NB4 (cell line): ENCODE results near the gene ADCY5.

Experiments used
- DNase-seq: peaks from one replicate; pipeline ENCODE4 v3.0.0; 2010; ENCODE audit warnings: low read depth
- H3K4me3 ChIP-seq: one replicate; pipeline ENCODE4 v1.5.1; 2011; ENCODE audit warnings: mild to moderate bottlenecking, low read depth, low read length, moderate library complexity
- MYC ChIP-seq: IDR thresholded peaks from 2 replicates; pipeline ENCODE4 v1.6.1; 2011; ENCODE audit warnings: low read depth, low read length
- POLR2A ChIP-seq: IDR thresholded peaks from 2 replicates; pipeline ENCODE4 v1.6.1; 2011; ENCODE audit warnings: mild to moderate bottlenecking; ENCODE audit not compliant: insufficient read length; ENCODE audit errors: extremely low read depth
- TF ChIP-seq, protein P1 (sequence below): IDR thresholded peaks from one replicate; pipeline ENCODE4 v1.5.1; 2012; ENCODE audit warnings: low read depth, low read length
- TF ChIP-seq, protein P2 (sequence below): IDR thresholded peaks from 2 replicates; pipeline ENCODE4 v1.6.1; 2011; ENCODE audit warnings: low read depth, low read length

ADCY5 gene

DNA sequence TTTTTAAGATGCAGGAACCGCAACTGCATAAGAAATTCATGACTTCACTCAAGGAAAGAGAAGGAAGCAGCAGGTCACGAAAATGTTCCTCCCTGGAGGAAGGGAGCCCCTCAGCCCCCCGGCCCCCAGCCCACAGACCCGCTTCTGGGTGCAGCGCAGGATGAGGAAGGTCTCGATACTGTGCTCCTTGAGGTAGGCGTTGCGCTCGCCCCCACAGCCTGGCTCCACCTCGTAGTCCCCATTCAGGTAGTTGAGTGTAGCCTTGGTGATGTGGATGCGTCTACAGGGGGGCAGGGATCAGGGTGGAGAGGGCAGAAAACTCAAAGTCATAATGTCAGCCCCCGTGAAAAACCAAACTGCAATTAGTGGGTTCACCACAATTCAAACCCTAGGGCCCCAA lies 121.4 kb downstream of the ADCY5 start:
- no peak for DNase-seq
- no peak overlapping the region for H3K4me3 ChIP-seq
- TF ChIP-seq, protein P1, sequence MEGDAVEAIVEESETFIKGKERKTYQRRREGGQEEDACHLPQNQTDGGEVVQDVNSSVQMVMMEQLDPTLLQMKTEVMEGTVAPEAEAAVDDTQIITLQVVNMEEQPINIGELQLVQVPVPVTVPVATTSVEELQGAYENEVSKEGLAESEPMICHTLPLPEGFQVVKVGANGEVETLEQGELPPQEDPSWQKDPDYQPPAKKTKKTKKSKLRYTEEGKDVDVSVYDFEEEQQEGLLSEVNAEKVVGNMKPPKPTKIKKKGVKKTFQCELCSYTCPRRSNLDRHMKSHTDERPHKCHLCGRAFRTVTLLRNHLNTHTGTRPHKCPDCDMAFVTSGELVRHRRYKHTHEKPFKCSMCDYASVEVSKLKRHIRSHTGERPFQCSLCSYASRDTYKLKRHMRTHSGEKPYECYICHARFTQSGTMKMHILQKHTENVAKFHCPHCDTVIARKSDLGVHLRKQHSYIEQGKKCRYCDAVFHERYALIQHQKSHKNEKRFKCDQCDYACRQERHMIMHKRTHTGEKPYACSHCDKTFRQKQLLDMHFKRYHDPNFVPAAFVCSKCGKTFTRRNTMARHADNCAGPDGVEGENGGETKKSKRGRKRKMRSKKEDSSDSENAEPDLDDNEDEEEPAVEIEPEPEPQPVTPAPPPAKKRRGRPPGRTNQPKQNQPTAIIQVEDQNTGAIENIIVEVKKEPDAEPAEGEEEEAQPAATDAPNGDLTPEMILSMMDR: no peak
- TF ChIP-seq, protein P2, sequence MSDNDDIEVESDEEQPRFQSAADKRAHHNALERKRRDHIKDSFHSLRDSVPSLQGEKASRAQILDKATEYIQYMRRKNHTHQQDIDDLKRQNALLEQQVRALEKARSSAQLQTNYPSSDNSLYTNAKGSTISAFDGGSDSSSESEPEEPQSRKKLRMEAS: no peak
- no peak for TF ChIP-seq MYC
- TF ChIP-seq POLR2A: no peak

DNA sequence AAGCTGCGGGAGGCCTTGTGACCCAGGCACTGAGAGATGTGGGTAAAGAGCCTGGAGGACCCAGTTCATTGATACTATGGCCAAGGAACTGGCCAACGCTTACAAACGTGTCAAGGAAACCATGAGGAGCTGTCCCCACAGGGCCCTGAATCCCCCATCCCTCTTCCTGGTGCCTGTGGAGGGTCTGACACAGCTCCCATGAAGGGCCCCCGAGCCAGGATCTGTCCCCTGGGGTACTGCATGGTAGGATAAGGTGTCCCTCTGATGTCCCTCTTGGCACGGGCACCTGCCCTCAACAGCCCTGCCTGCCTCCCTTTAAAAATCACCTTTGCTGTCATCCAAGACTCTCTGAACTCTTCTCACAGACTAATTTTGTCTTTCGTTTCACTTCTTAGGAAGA lies 122.4 kb downstream of the ADCY5 start:
- H3K4me3 ChIP-seq: no peak overlapping the region
- TF ChIP-seq POLR2A: no peak
- TF ChIP-seq, protein P2: no peak
- no peak for TF ChIP-seq MYC
- TF ChIP-seq, protein P1: no peak
- no peak for DNase-seq

DNA sequence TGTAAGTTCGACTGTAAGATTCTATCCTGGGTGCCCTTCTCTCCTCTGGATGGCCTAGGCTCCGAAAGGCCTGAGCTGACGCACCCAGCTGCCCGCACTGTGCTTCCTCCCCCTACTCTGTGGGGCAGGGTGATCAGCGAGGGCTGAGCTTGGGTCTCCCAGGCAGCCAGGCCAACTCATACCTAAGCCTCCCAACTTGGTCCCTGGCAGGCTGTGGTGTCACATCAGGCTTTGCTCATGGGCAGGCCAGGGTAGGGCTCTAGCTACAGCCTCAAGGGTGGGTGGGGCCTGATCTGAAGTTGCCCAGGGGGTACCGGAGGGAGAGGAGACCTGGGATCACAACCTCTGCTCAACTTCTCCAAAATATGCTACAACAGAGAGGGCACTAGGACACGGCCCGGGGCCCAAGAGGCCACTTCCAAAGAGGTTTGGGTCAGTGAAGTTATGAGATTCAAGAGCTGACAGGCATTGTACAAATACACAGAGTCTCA lies 123.1 kb downstream of the ADCY5 start:
- H3K4me3 ChIP-seq: no peak overlapping the region
- DNase-seq: no peak
- TF ChIP-seq, protein P1: no peak
- TF ChIP-seq POLR2A (no peak), MYC (no peak)
- TF ChIP-seq, protein P2: no peak

DNA sequence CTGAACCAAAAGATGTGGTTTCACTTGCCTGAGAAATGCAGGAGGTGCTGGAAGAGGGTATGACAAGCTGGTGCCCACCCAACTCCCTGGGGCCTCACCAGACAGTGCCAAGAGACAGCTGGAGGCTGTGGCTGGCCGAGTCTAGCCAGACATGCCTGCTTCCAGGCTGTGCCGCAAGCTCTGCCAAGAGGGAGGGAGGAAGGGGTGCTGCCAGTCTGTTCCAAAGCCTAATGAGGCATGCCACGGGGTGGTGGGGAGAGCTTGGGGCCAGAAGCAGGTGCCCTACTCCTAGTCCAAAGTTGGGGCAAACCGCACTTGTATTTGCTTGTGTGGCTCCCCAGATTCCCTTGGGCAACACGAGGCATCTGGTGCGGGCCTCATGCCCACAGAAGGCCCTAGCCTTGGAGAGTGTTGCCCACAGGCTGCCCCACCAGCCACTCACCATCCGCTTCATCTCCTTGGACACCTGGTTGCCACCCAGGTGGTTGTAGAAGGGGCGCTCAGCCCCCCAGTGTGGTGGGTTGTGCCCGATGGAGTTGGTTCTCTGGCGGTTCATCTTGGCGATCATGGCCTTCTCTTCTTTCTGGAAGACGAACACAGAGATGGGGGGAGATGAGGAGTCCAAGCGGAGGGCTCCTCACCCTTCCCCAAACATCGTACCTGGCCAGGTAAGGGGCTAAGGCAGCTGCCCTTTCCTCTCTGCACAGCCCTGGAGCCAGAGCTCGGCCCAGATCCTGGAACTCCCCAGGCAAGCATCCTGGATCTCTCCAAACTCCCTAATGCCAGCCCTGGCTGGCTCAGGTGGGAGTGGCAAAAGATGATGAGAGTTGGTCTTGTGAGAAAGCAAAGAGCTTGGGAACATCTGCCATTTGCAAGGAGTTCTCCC lies 123.8 kb downstream of the ADCY5 start:
- no peak overlapping the region for H3K4me3 ChIP-seq
- TF ChIP-seq POLR2A (no peak), MYC (no peak)
- DNase-seq: no peak

DNA sequence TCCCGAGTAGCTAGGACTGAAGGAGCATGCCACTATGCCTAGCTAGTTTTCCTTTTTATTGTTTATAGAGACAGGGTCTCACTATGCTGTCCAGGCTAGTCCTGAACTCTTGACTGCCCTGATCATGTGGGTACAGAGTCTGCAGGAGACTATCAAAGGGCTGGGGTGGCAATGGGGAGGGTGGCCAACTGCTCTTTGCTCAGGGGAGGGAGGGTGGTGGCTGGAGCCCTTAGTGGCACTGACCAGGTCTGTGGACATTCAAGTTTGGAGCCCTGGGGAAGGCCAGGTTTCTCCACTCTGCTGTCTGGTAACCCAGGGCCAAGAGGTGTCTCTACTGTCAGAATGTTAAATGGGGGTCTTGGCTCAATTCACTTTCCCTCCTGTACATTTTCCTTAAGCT lies 125.1 kb downstream of the ADCY5 start:
- no peak for DNase-seq
- no peak overlapping the region for H3K4me3 ChIP-seq
- TF ChIP-seq, protein P1: no peak
- TF ChIP-seq MYC (no peak), POLR2A (no peak)
- TF ChIP-seq, protein P2: no peak

DNA sequence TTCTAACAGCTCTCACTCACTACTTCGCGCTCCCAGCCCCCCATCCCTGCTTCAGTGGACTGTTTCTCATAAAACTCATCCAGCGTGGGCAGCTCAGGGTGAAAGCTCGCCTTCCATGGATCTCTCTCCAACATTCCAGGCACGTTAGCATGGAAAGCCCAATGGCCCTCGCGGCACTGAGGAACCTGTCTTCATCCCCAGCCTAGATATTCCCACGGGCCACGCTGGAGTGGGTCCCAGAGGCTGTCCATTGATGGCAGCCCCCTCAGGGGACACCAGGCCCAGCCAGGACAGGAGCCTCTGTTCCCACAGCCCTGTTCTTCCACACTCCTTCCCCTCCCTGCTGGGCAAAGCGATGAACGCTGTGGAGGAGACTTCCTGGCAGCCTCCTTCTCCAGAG lies 126.0 kb downstream of the ADCY5 start:
- no peak overlapping the region for H3K4me3 ChIP-seq
- TF ChIP-seq MYC: no peak
- TF ChIP-seq, protein P2: no peak
- DNase-seq: no peak
